AG09309 (cell line): Measurements from ENCODE around the gene LGALS3BP.
"Not testable (repeated sequence)": the region's sequence is repeated elsewhere in the genome, so short reads cannot be mapped to it uniquely, and the experiment has no call there.

Experiments used
- DNase-seq: peaks from one replicate; pipeline ENCODE4 v3.0.0-alpha.2; 2010; ENCODE audit warnings: low read depth
- H3K4me3 ChIP-seq: 2 replicates; pipeline ENCODE4 v1.5.1; 2011; ENCODE audit warnings: mild to moderate bottlenecking, low read depth, low read length, moderate library complexity; ENCODE audit not compliant: control insufficient read depth
- CTCF ChIP-seq: IDR thresholded peaks from 2 replicates; pipeline ENCODE4 v1.5.1; 2011; ENCODE audit warnings: mild to moderate bottlenecking, low read depth, low read length, inconsistent platforms; ENCODE audit not compliant: insufficient read depth, control insufficient read depth; ENCODE audit errors: missing control alignments

LGALS3BP gene

DNA sequence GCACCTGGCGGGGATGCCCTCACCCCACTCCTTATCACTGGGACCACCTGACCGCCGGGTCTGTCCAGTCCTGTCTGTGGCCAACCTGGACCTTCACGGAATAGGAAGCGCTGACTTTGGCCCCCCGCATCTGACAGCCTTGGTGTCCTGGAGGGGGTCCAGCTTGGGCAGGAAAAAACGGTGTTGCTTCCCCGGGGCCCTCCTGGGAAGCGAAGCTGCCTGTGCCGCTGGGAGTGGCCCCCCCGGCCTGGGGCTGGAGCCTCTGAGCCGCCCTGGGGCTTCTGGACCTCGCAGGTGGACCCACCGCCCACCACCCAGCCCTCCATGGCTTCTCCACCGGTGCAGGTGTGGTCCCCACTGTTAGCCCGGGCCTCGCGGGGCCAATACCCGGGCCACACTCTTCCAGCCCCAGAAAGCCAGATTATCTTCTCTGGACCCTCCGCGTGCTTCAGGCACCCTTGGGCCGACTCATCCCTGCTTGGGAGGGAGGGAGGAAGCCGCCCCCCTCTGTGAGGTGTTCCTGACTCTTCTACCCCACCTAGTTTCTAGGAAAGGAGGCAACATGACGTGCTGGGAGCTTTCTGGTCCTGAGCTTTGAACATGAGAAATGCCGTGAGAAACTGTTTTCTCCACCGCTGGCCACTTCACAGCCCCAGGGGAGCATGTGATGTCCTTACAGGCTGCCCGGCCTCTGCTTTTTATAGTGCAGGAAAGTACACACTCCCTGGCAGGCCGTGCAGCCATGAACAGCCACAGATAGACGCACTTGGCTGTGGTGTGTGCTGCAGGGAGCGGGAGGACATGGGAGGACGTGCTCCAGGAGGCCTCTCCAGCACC is 45.4 kb upstream of the LGALS3BP start:
- peak overlapping the region; percentile 86 for H3K4me3 ChIP-seq
- DNase-seq = no peak
- TF ChIP-seq CTCF = no peak

- H3K4me3 ChIP-seq = peak within 1 kb of the TSS; percentile 86
- DNase-seq = no peak
- peak; percentile 9 for TF ChIP-seq CTCF
Measured at GRCh38 chr17:79023886-79024771, 44.4 kb upstream of the LGALS3BP start, which contains the start of gene C1QTNF1. Gene C1QTNF1 (plus strand): TSS chr17:79024169. CDS start chr17:79043969, 19,800 bp downstream.

- no peak overlapping the region for H3K4me3 ChIP-seq
- no peak for DNase-seq
- no peak for TF ChIP-seq CTCF
Measured at GRCh38 chr17:79023180-79023705, 43.5 kb upstream of the LGALS3BP start.

- DNase-seq = no peak
- TF ChIP-seq CTCF = no peak
Measured at GRCh38 chr17:79022507-79022991, 42.8 kb upstream of the LGALS3BP start.

DNA sequence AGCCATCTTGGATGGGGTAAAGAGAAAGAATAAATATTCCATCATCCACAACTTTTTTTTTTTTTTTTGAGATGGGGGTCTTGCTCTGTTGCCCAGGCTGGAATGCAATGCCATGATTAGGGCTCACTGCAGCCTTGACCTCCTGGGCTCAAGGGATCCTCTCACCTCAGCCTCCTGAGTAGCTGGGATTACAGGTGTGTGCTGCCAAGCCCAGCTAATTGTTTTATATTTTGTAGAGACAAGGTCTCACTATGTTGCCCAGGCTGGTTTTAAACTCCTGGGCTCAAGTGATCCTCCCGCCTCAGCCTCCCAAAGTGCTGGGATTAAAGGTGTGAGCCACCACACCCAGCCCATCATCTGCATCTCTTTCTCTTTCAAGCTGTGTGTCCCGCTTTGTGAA is 42.2 kb upstream of the LGALS3BP start:
- DNase-seq, H3K4me3 ChIP-seq: not testable (repeated sequence)

More at GRCh38 chr17:79022507-79022991, 42.8 kb upstream of the LGALS3BP start:
- H3K4me3 ChIP-seq = no peak overlapping the region

DNA sequence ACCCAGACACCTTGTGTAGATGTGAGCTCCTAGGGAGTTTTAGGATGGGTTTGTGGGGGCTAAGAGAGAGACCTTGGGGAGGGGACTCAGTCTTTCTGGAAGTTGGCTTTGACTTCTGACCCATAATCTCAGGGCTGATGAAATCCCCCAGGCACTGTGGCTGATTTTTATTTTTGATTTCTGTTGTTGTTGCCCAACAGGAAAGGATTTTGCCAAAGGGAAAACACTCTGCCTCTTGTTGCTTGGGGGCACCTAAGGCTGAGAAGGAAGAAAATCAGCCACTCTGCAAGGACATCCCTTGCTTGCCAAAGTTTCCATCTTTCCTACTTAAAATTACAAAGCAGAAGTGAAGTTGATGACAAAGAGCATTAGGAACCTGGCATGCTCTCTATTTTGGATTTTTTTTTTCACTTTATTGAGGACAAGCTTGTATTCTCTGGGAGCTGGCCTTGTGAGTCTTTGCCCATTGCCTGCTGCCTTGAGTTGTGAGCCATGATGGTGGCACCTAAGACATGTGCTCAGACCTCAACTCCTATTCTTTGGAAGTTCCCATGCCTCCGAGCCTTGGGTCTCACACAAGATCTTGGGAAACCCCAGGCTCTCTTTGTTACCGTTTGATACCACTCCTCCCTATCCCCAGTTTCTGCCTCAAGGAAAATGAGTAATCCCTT is 41.0 kb upstream of the LGALS3BP start:
- no peak overlapping the region for H3K4me3 ChIP-seq
- no peak for TF ChIP-seq CTCF
- DNase-seq = no peak
